NCI-H1436 (cell line): ENCODE results near the gene STAT1.

Source experiments
- DNase-seq: peaks from one replicate; lab custom pipeline; 2025; lab: John Stamatoyannopoulos, UW

STAT1 gene

GRCh38 chr2:191013932-191014652 lies at the start of gene STAT1:
Gene STAT1, minus strand, starts transcription at chr2:191014171. Its CDS starts 4,168 bp downstream, at chr2:191010003.
- peak; percentile 84 for DNase-seq

- DNase-seq = no peak
Measured at GRCh38 chr2:191063584-191063983, 49.6 kb upstream of the STAT1 start.

- DNase-seq = no peak
Measured at GRCh38 chr2:191061381-191061980, 47.5 kb upstream of the STAT1 start.

GRCh38 chr2:191059308-191059707 lies 45.3 kb upstream of the STAT1 start:
- no peak for DNase-seq

- no peak for DNase-seq
Measured at GRCh38 chr2:191056228-191056627, 42.3 kb upstream of the STAT1 start.

- no peak for DNase-seq
Measured at GRCh38 chr2:191053256-191053655, 39.3 kb upstream of the STAT1 start.

- peak; percentile 10 for DNase-seq
Measured at GRCh38 chr2:191051825-191052778, 38.1 kb upstream of the STAT1 start.

- no peak for DNase-seq
Measured at GRCh38 chr2:191051177-191051576, 37.2 kb upstream of the STAT1 start.

- DNase-seq = no peak
Measured at GRCh38 chr2:191050640-191050987, 36.6 kb upstream of the STAT1 start.

GRCh38 chr2:191049728-191050639 lies 36.0 kb upstream of the STAT1 start:
- DNase-seq = no peak

- no peak for DNase-seq
Measured at GRCh38 chr2:191048073-191048472, 34.1 kb upstream of the STAT1 start.

- no peak for DNase-seq
Measured at GRCh38 chr2:191045141-191045540, 31.2 kb upstream of the STAT1 start.

- no peak for DNase-seq
Measured at GRCh38 chr2:191043438-191043837, 29.5 kb upstream of the STAT1 start.

- DNase-seq = no peak
Measured at GRCh38 chr2:191041418-191042161, 27.6 kb upstream of the STAT1 start.

GRCh38 chr2:191039616-191040015 lies 25.6 kb upstream of the STAT1 start:
- DNase-seq = no peak

- no peak for DNase-seq
Measured at GRCh38 chr2:191038741-191039140, 24.8 kb upstream of the STAT1 start.

GRCh38 chr2:191038241-191038725 lies 24.3 kb upstream of the STAT1 start:
- no peak for DNase-seq

GRCh38 chr2:191037351-191037750 lies 23.4 kb upstream of the STAT1 start:
- DNase-seq = no peak

- no peak for DNase-seq
Measured at GRCh38 chr2:191036363-191036762, 22.4 kb upstream of the STAT1 start.

- DNase-seq = no peak
Measured at GRCh38 chr2:191032588-191033429, 18.8 kb upstream of the STAT1 start.
